ENCODE data around the gene IL34.

Gene IL34

DNA sequence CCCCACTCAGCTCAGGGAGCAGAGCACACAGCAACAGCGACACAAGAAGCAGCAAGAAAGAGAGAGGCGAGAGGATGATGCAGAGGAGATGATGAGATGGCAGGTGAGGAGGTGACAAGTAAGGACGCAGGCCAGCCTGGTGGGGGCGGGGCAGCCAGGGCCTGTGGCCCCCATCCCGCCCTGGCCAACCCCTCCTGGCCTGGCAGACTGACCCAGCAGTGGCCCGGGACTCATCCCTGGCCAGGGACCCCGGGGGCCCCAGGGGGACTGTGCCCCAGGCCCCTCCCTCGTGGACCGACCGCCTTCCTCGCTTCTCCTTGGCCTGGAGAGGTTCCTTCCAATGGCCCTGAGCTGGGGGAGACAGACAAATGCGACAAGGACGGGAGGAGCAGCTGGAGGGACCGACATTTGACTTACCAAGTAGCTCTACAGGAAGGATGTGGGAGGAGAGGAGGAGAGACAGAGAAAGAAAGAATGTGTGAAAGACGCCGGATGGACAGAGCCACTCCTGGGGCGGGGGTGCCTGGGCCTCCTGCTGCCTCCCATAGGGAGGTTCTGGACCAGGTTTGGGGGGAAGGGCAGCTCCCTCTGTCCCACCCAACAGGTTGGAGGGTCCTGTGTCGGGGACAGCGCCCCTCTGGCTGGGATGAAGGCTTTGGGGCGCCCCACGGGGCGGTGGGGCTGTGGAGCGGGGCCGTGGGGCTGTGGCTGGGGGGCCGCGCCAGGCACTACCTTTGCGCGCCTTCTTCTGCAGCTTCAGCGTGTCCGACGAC lies 32.7 kb downstream of the IL34 start:
- no peak for DNase-seq

DNA sequence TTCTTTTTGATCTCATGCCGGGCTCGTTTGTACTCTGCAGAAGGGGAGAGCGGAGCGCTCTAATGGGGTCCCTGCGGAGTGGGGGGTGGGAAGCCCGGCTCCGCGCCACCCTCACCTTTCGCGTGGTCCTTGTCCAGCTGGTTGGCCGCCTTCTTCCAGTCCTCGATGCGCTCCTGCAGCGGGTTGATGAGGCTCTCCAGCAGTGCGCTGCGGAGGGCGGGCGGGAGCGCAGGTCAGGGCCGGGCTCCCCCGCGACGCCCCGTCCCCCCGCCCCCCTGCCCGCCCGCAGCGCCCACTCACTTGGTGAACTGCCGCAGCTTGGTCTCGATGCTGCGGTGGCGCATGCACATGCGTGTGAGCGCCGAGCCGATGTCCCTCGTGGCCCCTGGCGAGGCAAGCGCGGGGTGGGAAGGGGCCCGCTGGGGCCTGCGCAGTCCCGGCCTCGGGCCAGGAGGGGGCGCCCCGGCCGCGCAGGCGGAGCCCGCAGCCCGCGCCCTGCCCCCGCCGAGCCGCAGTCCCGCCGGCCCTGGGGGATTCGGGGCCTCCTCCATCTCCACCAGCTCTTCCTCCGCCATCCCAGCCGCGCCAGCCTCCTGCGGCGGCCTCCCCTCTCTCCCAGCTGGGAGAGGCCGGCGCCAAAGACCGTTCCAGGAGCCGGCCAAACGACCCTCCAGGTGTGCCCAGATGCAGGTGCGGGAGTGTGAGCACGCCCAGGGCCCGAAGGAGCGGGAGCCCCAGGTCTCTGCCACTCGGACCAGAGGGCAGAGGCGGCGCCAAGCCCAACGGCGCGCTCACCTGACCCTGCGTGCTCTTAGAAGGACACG lies 33.5 kb downstream of the IL34 start:
- DNase-seq: no peak

DNA sequence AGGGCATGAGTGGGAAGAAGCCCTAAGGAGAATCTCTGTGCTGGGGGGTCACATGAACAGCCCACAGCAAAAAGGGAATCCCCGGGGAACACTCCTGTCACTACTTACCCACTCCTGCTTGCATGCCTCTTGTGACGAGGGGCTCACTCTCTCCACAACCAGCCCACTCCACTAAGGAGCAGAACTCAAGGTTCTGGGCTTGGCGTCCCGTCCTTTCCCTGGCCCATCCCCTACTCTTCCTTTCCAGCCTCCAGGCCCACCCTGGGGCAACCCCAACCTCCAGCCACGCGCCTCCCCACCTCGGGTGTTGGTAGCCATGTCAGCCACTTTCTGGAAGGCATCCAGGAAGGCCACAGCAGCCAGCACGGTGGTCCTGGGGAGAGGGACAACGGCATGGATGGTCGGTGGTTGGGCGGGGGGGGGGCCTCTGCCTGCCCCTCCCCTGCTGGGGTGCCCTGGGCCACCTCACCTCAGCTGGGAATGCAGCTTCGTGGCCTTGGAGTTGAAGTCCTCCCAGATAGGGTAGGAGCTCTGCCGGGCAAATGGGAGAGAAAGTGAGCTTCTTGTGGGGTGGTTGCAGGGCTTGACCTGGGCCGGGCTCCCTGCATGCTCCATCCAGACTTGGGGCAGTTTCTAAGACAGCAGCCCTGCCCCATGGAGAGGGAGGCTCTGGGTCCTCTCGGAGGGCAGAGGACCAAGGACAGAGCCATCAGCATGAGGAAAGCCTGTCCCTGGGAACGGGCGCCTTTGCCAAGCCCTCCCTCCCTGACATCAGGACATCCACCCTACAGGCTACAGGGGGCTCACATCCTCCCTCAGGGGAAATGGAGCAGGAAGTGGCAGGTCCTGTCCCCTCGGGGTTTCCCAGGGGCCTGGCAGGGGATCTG lies 34.4 kb downstream of the IL34 start:
- DNase-seq: no peak

DNA sequence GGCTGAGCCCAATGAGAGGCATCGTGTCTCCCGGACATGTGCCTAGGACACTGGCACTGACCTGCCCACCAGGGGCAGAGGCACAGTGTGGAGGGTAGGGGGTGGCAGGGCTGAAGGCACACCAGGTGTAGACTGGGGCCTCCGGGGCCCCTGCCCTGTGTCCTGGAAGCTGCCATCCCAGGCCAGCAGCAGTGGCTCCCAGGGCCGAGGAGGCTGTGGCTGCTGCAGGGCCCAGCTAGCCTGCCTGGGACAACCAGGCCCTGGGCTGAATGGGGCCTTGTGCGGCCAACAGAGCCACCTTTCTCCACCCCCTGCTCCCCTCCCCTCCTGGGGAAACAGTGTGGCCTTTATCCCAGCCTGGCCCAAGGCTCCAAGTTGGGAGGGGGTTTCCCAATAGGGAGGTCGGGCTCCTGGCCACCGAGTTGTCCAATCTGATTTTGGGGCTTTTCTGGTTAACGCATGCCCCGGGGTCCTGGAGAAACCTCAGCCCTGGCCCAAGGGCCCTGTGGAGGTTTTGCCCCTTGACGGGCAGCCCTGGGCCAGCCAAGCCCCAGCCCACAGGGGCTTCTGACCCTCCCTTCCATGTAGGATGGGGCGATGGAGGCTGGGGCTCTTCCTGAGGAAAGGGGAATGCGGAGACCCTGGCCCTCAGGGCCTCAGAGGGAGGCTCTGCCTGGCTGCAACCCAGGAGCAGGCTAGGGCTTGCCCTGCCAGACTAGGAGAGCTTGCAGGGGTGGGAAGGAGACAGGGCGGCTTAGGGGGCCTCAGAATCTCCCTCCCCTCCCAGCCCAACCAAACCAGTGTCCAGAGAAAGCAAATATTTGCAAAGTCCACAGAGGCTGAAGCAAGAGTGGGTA lies 35.3 kb downstream of the IL34 start:
- no peak for DNase-seq

DNA sequence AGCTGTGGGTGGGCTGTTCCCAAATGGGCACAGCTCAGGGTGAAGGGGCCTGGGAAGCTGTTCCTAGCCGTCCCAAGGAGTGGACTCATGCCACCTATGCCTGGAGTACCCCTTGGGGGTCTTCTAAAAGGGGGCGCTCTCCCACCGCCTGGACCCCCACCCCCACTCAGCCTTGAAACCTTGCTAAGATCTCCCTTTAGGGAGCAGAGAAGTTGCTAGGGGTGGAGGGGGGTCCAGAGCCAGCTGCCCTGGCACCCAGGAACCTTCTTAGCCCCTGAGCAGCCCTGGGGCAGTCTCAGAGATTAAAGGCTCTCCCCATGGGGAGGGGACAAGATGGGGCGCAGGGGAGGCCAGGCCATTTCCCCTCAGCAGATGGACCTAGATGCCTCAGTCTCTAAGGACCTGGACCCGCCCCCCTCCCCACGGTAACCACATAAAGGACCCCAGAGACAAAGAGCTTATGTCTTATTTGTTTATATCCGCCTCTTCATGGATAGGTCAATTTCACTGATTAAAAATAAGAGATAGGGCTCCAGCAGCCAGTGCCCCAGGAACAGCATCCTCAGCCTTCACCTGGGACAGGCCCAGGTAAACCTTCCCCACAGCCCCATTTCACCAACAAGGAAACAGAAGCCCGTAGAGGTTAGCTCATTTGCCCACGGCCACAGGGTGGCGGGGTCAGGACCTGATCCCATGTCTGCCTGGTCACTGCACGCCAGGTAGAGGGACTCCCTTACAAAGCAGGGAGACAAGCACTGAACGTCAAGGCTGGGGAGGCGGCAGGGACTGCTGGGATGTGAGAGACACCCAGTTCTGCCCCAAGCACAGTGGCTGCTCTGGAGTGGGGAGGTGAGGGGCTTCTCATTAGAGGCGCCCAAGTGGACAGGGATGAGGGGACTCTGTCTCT lies 36.1 kb downstream of the IL34 start:
- DNase-seq: no peak

DNA sequence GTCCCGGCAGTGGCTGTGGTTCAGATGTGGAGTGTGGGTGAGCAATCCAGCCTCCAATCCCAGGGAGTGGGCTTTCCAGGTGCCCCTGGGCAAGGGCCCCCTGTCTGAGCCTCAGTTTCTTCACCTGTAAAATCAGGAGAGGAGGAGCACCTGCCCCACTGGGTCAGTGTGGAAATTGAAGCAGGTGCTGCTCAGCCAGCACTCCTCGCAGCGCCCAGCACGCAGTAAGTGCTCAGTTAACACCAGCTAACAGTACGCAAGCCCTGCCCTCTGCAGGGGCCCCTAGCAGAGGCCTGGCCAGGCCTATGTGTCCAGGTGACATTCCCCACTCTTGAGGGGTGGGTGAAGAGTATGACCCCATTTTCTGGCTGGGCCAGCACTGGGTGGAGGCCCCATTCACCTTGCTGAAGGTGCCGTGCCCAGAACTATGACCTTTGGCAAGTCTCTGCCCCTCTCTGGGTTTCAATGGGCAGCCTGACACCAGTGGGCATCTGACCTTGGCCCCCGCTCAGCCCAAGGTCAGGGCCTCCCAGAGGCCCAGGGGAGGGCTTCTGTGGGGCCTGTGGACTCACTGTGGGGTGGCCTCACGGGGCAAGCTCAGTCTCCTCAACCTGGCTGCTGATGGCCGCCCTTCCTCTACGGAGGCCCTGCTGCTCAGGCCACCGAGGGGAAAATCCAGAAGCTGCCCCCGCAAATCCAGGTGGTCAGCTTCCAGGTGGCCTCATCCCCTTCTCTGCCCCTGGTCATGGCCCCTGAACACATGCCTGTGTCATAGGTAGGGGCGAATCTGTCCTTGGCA lies 37.0 kb downstream of the IL34 start:
- no peak for DNase-seq

DNA sequence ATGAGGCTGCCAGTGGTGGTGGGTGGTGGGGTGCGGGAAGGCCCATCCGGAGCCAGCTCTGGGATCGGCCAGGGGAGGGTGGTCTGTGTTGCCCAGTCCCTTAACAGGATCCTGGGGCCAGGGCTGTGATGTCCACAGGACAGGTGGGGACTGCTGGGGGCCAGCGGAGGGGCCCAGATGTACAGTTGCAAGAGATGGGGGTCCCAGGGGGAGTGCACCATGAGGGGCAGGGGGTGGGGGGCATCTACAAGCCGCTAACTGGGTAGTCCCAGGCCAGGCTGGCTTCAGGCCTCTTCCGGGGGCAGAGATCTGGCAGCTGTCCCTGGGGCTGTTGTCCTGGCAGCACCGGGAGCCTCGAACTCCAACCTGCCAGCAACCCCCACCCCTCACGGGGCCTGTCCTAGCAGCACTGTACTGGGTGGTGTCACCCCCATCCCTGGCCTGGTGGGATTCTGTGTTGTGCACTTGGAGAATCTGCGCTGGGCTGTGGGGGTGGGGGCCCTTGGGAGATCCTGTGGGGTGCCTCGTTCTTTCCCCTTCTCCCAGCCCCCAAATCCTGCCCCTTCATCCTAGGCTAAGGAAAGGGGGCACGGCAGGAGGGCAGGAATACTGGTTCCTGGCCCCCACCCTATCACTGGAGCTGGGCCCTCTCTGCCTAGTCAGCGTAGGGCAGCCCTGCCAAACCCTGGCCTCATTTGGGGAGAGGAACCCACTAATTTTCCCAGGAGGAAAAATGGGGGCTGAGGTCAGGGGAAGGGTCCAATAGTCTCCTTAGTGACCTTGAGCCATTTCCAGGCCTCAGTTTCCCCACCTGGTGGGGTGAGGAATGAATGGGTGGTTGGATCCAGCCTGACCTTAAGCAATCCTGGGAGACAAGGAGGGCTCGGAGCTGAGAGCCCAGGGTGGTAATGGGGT lies 38.0 kb downstream of the IL34 start:
- DNase-seq: no peak

DNA sequence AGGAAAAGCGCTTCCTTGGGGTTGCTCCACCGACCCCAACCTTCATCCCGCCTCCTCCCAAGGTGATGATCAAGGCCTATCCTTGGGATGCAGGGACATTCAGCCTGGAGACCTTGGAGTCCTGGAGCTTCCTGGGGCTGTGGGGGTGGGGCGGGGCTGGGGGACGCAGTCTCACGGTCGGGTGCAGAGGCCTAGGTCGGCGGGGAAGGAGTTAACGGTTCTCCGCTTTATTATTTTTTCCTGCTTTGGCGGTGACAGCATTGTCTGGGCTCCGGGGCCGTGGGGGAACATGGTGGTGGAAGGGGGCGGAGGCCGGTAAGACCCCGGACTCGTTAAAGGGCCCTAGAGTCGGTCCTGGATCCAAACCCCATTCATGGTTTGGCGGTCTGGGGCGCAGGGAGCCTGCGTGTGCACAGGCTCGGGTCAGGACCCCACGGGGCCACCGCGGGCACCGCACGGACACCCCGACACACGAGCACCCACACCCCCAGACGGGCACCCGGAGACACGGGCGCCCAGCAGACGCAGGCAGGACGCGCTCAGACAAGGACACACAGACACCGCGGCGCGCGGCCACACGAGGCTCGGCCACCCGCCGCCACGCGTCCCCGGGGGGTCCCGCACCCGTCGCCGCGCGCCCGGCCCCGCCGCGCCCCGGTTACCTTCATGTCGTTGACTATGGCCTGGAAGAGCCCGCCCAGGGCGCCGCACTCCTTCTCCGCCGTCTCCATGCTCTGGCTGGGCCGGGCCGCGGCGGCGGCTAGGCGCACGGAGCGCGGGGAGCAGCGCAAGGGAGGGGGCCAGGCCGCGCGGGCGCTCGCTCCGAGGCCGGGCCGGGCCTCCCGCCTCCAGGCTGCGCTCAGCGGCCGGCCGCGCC lies 38.9 kb downstream of the IL34 start:
- DNase-seq: no peak

DNA sequence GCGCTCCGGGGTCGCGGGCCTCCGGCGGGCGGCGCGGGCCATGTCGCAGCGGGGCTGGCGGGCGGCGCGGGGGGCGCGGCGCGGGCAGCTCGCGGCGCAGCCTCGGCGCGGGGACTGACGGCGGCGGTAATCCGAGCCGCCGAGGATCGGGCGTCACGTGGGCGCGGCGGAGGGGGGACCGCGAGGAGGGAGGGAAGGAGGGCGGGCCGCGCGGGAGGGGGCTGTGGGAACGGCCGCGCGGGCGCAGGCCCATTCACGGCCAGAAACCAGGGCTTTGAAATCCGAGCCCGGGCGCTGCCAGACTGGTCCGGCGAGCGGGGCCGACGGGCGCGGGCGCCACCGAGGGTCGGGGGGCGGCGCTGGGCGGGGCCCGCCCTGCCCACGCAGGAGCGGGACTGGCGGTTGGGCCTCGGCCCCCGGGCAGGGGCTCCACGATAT lies 39.6 kb downstream of the IL34 start, which contains the start of gene MTSS2:
Gene MTSS2 (minus strand): TSS at position 116 of the 438 bp plus-strand sequence. CDS start 262 bp downstream, outside the sequence.
- DNase-seq: no peak

DNA sequence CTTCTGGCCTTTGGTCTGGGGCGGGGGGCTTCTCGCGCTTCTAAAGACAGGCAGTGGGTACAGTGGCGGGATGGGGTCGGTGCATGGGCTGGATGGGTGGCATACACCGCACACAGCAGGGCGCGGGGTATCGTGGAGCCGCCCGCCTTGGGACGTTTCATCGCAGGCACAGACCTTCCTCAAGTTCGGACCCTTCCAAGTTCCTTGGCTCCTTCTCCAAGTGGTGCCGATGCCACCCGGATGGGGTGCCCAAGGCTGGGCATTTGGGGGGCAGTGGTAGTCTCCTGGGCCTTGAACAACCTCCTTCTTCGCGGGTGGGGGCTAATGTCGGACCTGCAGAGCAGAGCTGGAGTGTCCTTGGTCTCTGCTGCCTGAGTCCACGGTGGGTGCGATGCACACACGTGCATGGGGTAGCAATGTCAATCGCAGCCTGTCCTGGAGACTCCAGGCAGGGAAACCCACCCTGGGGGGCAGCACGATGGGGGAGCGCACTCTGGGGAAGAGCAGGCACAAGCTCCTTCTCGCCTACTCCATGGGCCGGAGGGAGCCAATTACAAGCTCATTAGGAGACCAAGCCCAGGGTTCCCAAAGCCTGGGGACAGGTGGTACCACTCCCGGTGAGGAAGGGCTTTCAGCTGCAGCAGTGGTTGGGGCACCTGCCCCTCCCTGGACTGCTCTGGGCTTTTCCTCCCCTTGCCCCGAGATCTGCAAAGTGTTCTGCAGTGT lies 40.2 kb downstream of the IL34 start:
- DNase-seq: no peak

DNA sequence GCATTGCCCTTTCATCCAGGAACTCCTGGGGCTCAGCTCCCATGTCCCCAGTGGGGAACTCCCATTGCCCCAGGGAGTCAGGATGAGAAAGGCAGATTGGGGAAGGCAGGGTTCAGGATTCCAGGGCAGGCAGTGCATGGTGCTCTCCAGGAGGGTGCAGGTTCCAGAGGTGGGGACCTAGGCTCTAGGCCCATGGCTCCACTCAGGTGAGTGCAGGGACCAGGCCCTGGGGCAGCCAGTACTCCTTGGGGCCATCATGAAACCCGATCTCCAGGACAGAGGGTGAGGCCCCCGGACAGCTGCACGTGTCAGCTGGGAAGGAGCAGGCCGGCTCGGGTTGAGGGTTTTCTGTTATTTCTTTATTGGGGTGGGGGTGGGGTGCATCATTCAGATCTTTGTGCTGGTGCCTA lies 40.7 kb downstream of the IL34 start:
- DNase-seq: no peak

DNA sequence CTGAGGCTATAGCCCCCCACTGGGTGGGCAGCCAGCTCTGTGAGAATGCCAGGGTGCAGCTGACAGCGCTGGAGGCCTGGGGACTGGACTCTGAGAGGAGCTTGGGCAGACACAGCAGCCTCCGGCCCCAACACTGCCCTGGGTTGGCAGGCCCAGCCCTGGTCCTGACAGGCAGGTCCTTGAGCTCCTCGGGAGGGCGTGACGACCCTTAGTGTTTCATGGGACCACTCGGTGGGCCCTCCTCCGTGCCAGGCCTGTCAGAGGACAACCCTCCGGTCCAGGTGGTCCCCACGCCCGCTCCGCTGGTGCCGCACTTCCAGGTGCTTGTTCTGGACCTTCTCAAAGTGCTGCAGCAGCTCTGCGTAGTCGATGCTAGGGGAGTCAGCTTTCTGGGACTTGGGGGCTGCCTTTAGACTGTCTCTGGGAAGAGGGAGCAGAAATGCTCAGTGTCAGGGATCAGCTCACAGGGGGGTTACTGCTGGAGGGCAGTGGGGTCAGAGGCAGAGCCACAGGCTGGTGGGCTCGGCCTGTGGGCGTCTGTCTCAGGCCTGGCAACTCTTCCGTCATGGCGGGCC lies 41.4 kb downstream of the IL34 start:
- DNase-seq: no peak

DNA sequence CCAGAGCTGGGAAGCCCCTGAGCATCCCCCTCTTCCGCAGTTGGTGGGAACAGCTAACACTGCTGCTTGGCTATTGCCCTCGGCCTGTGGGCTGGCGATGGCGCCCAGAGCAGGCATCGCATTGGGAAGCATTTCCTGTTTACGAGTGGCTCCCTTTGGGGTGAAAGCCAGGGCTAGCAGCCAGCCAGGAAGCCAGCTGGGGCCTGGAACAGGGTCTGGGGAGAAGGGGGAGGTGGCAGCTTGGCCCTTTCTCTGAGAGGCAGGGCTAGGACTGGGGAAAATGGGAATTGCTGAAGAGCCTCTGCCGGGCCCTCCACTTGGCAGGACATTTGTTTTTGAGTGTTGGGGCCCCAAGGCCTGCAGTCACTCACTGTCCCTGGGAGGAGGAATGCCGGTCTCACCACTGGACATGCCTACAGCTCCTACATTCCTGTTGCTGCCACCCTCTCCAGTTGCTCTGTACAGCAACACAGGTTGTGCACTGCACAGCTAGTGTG lies 41.9 kb downstream of the IL34 start:
- DNase-seq: no peak

DNA sequence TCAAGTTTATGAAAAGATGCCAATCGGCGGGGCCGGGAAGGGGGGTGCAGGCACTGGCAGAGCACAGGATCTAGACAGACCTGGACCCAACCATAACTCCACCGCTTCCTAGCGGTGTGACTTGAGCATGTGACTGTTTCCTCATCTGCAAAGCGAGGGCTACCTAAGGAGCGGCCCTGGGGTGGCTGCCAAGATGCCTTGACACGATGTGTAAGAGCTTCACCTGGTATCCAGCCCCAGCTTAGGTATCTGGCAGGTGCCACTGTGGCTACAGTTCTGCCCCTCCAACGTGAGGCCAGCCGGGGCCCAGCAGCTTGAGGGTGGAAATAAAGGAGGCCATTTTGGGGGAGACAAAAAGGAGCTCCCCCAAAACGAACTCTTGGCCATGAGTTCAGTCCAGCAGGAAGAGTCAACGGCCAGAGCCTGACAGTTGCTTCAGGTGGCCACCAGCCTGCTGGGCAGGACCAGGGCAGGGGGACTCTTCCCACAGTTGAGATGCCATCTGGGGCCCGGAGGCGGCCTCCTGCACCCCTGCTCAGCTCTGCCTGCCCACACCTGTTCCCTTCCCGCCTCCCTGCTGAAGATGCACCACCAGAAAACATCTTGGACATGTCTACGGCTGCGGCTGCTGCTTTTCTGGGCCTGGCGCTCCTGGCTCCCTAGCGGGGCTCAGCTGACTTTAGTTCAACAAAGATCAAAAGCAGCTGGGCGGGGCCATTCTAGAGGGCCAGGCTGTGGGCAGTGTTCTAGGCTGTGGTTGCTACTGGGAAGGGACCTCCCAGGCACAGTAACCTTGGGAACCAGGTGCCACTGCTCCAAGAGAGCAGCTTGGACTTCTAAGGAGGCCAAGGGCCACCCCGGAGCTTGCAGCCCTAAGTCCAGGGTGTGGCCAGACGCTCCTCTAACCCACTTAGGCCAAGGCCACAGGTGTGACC lies 42.9 kb downstream of the IL34 start:
- DNase-seq: no peak

All from activated CD4-positive, CD25-positive, alpha-beta regulatory T cell treated with anti-CD3 and anti-CD28 coated beads, Interleukin-2, amount 50 U/mL, for 72 hours (primary cell).